ENCODE results near the gene STX11.
"Not testable (repeated sequence)": the region's sequence is repeated elsewhere in the genome, so short reads cannot be mapped to it uniquely, and the experiment has no call there.

The STX11 gene

DNA sequence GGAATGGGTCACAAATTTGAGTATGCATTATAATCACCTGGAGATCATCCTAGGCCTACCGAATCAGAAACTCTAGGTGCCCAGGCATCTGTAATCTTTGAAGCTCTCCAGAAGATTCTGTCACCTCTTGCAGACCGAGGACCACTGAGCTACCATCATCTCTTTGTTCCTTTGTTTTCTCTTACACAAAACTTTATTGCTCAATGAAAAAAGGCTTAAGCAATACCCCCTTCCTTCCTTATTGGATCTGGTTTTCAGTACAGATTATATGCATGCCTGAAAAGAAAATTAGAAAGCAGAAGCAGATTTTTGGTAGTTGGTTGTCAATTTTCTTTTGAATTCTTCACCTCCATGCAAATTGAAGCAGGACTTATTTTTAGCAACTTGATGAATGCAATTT, 31.3 kb downstream of the STX11 start:
- no peaks in the 10 kb centered on the region for H3K27me3 ChIP-seq (ENCODE audit: insufficient read depth, low read length, poor library complexity)
- no peak for TF ChIP-seq EZH2 (IDR thresholded peaks at IDR 0.05; ENCODE audit: borderline replicate concordance, low read depth, low read length, severe bottlenecking)
- TF ChIP-seq, protein P1, sequence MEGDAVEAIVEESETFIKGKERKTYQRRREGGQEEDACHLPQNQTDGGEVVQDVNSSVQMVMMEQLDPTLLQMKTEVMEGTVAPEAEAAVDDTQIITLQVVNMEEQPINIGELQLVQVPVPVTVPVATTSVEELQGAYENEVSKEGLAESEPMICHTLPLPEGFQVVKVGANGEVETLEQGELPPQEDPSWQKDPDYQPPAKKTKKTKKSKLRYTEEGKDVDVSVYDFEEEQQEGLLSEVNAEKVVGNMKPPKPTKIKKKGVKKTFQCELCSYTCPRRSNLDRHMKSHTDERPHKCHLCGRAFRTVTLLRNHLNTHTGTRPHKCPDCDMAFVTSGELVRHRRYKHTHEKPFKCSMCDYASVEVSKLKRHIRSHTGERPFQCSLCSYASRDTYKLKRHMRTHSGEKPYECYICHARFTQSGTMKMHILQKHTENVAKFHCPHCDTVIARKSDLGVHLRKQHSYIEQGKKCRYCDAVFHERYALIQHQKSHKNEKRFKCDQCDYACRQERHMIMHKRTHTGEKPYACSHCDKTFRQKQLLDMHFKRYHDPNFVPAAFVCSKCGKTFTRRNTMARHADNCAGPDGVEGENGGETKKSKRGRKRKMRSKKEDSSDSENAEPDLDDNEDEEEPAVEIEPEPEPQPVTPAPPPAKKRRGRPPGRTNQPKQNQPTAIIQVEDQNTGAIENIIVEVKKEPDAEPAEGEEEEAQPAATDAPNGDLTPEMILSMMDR (IDR thresholded peaks at IDR 0.05; ENCODE audit: borderline replicate concordance, extremely low read depth, low read length, poor library complexity, severe bottlenecking) = no peak
- DNase-seq (no peak), ATAC-seq (ENCODE audit: insufficient read depth, low read depth) (no peak)
- no peaks in the 10 kb centered on the region for H3K36me3 ChIP-seq (ENCODE audit: insufficient read depth, low read length)
- H4K20me1 ChIP-seq (ENCODE audit: insufficient read depth, low read length) = no peaks in the 10 kb centered on the region
- no peak overlapping the region for H3K9ac ChIP-seq (ENCODE audit: low read depth, low read length)
- no peak overlapping the region for H3K27ac ChIP-seq (ENCODE audit: low read length)
- no peaks in the 10 kb centered on the region for H3K9me3 ChIP-seq (ENCODE audit: insufficient read depth, low read length, severe bottlenecking)
- H3K4me2 ChIP-seq (ENCODE audit: insufficient read depth, low read length) = no peak overlapping the region
- H3K4me1 ChIP-seq (ENCODE audit: insufficient read depth, low read length) = no peaks in the 10 kb centered on the region
- H3K79me2 ChIP-seq (ENCODE audit: insufficient read depth, low read length) = no peaks in the 10 kb centered on the region
- H3K4me3 ChIP-seq (ENCODE audit: low read depth in 1 of 2, low read length in 2 of 2) = no peak overlapping the region
- no peak overlapping the region for H2AFZ ChIP-seq (ENCODE audit: low read depth, low read length)

DNA sequence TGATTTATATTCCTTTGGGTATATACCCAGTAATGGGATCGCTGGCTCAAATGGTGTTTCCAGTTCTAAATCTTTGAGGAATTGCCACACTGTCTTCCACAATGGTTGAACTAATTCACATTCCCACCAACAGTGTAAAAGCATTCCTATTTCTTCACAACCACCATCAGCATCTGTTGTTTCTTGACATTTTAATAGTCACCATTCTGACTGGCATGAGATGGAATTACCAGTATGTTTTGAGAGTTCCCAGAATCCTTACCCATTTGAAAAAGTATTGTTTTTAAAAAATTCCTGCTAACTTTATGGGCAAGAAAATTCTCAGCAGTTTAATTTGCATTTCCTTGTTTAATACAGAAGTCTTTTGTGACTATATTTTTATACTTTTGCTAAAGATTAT, 33.9 kb downstream of the STX11 start:
- not testable (repeated sequence) for H3K9me3 ChIP-seq (ENCODE audit: insufficient read depth, low read length, severe bottlenecking); H3K4me1 ChIP-seq (ENCODE audit: insufficient read depth, low read length); H3K9ac ChIP-seq (ENCODE audit: low read depth, low read length); H2AFZ ChIP-seq (ENCODE audit: low read depth, low read length); H3K79me2 ChIP-seq (ENCODE audit: insufficient read depth, low read length); ATAC-seq (ENCODE audit: insufficient read depth, low read depth); H3K27me3 ChIP-seq (ENCODE audit: insufficient read depth, low read length, poor library complexity); H3K4me2 ChIP-seq (ENCODE audit: insufficient read depth, low read length); DNase-seq; H4K20me1 ChIP-seq (ENCODE audit: insufficient read depth, low read length); H3K4me3 ChIP-seq (ENCODE audit: low read depth in 1 of 2, low read length in 2 of 2); H3K36me3 ChIP-seq (ENCODE audit: insufficient read depth, low read length); H3K27ac ChIP-seq (ENCODE audit: low read length)

DNA sequence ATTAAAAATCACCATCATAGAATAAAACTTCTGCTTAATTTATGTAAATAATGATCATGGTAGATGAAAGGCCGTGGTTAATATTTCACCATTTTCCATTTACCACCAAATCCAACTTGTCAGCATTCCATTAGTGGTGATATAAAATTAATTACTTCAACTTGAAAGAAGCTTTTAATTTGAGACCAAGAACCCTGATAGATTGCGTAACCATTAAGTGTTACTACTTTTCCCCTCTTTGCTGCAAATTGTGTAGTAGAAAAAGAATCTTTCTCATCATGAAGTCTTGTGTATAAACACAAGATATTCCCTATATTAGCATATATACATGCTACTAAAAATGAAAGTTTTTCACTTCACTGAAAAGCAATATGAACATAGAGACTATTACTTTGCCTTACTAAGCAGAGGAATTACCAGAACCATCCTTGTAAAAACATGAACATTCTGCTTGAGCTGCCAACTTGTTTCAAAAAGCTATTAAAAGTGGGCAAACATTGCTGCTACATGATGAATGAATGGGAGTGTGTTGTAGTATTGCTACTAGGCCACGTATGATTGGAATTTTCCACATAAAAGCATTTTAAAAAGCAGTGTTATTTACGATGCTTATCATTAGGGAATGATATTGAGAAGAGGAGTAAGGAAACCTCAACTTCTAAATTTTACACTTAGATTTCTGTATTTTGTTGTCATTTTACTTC, 35.0 kb downstream of the STX11 start:
- H3K27ac ChIP-seq (ENCODE audit: low read length) = no peak overlapping the region
- H3K36me3 ChIP-seq (ENCODE audit: insufficient read depth, low read length) = no peaks in the 10 kb centered on the region
- H3K4me3 ChIP-seq (ENCODE audit: low read depth in 1 of 2, low read length in 2 of 2) = no peak overlapping the region
- TF ChIP-seq, protein P1 (IDR thresholded peaks at IDR 0.05; ENCODE audit: borderline replicate concordance, extremely low read depth, low read length, poor library complexity, severe bottlenecking) = no peak
- H3K9me3 ChIP-seq (ENCODE audit: insufficient read depth, low read length, severe bottlenecking) = no peaks in the 10 kb centered on the region
- no peaks in the 10 kb centered on the region for H3K4me1 ChIP-seq (ENCODE audit: insufficient read depth, low read length)
- ATAC-seq (ENCODE audit: insufficient read depth, low read depth) = no peak
- H2AFZ ChIP-seq (ENCODE audit: low read depth, low read length) = no peak overlapping the region
- DNase-seq = no peak
- H3K79me2 ChIP-seq (ENCODE audit: insufficient read depth, low read length) = no peaks in the 10 kb centered on the region
- H4K20me1 ChIP-seq (ENCODE audit: insufficient read depth, low read length) = no peaks in the 10 kb centered on the region
- H3K9ac ChIP-seq (ENCODE audit: low read depth, low read length) = no peak overlapping the region
- H3K4me2 ChIP-seq (ENCODE audit: insufficient read depth, low read length) = no peak overlapping the region
- no peaks in the 10 kb centered on the region for H3K27me3 ChIP-seq (ENCODE audit: insufficient read depth, low read length, poor library complexity)

DNA sequence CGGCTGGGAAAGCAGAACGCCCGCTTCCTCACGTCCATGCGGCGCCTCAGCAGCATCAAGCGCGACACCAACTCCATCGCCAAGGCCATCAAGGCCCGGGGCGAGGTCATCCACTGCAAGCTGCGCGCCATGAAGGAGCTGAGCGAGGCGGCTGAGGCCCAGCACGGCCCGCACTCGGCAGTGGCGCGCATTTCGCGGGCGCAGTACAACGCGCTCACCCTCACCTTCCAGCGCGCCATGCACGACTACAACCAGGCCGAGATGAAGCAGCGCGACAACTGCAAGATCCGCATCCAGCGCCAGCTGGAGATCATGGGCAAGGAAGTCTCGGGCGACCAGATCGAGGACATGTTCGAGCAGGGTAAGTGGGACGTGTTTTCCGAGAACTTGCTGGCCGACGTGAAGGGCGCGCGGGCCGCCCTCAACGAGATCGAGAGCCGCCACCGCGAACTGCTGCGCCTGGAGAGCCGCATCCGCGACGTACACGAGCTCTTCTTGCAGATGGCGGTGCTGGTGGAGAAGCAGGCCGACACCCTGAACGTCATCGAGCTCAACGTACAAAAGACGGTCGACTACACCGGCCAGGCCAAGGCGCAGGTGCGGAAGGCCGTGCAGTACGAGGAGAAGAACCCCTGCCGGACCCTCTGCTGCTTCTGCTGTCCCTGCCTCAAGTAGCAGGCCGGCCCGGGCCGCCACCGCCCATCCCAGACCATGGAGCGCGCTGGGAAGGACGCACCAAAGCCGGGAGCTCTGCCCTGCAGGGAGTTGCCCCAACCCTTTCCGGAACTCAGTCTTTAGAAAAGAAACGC, 36.7 kb downstream of the STX11 start:
- H3K36me3 ChIP-seq (ENCODE audit: insufficient read depth, low read length) = no peaks in the 10 kb centered on the region
- DNase-seq (no peak), ATAC-seq (ENCODE audit: insufficient read depth, low read depth) (no peak)
- H2AFZ ChIP-seq (ENCODE audit: low read depth, low read length) = no peak overlapping the region
- no peak overlapping the region for H3K4me2 ChIP-seq (ENCODE audit: insufficient read depth, low read length)
- no peaks in the 10 kb centered on the region for H3K27me3 ChIP-seq (ENCODE audit: insufficient read depth, low read length, poor library complexity)
- no peaks in the 10 kb centered on the region for H4K20me1 ChIP-seq (ENCODE audit: insufficient read depth, low read length)
- no peaks in the 10 kb centered on the region for H3K4me1 ChIP-seq (ENCODE audit: insufficient read depth, low read length)
- no peaks in the 10 kb centered on the region for H3K79me2 ChIP-seq (ENCODE audit: insufficient read depth, low read length)
- H3K27ac ChIP-seq (ENCODE audit: low read length) = no peak overlapping the region
- H3K9ac ChIP-seq (ENCODE audit: low read depth, low read length) = no peak overlapping the region
- TF ChIP-seq, protein P1 (IDR thresholded peaks at IDR 0.05; ENCODE audit: borderline replicate concordance, extremely low read depth, low read length, poor library complexity, severe bottlenecking) = no peak
- TF ChIP-seq EZH2 (IDR thresholded peaks at IDR 0.05; ENCODE audit: borderline replicate concordance, low read depth, low read length, severe bottlenecking) = no peak
- H3K4me3 ChIP-seq (ENCODE audit: low read depth in 1 of 2, low read length in 2 of 2) = no peak overlapping the region
- H3K9me3 ChIP-seq (ENCODE audit: insufficient read depth, low read length, severe bottlenecking) = no peaks in the 10 kb centered on the region

Measured in DND-41 (cell line).